ENCODE data around the gene TSPAN2. TPM values are rescaled to one million over a fixed set of nuclear protein-coding genes. Genes with fewer than 3 reads are reported as not detected.

TSPAN2 gene
- total and polyA plus RNA-seq, 9 of the 15 experiments (the other 6 are each of a cell fraction or from before 2014, with no cell fraction given), result not detected

- H3K27ac ChIP-seq (ENCODE audit: extremely low read depth, low read depth, low read length), result no peak overlapping the region
- 1% methylated on average over 3 of the region's 3 CpGs for WGBS (ENCODE audit: insufficient coverage, low coverage, missing lambda C conversion rate)
- H3K4me1 ChIP-seq (replicated peaks in 1 of 2; ENCODE audit: control insufficient read depth in 2 of 2, insufficient read depth in 2 of 2, low read length in 2 of 2), result no peaks in the 10 kb centered on the region
- H3K79me2 ChIP-seq (ENCODE audit: control insufficient read depth, insufficient read depth, low read length), result no peaks in the 10 kb centered on the region
- H3K4me3 ChIP-seq, result no peak overlapping the region
- BruUV-seq (replicated peaks), result no TSS peak
- in situ Hi-C loops (cut with MboI), result no loop called here
- no peak overlapping the region; a peak in 1 of 4 replicates for H3K9ac ChIP-seq (ENCODE audit: insufficient read depth in 1 of 2, low read depth in 2 of 2, low read length in 2 of 2)
- no peak for DNase-seq (ENCODE audit: extremely low read depth in 1 of 4, low spot score in 3 of 4)
- no peaks in the 10 kb centered on the region; the same call in 1 of the 2 replicates for H4K20me1 ChIP-seq (replicated peaks; ENCODE audit: control insufficient read depth, insufficient read depth, low read length)
- ChIA-PET CTCF (ENCODE audit: low intra/inter-chr PET ratio) (no interaction called here), POLR2A (no interaction called here)
- no peaks in the 10 kb centered on the region for H3K36me3 ChIP-seq (ENCODE audit: control insufficient read depth, insufficient read depth, low read length)
- H3K9me3 ChIP-seq (replicated peaks; ENCODE audit: control insufficient read depth, insufficient read depth, low read depth, low read length), result no peaks in the 10 kb centered on the region
- H3K4me2 ChIP-seq (ENCODE audit: insufficient read depth, low read length), result no peak overlapping the region
- no peak for FAIRE-seq
- intact Hi-C loops (cut with micrococcal nuclease), result no loop called here
- H2AFZ ChIP-seq (ENCODE audit: low read depth, low read length), result no peak overlapping the region
- no peak for ATAC-seq
- H3K9me1 ChIP-seq (ENCODE audit: control insufficient read depth, insufficient read depth, low read length), result no peaks in the 10 kb centered on the region
- H3K27me3 ChIP-seq (ENCODE audit: control insufficient read depth in 2 of 2, insufficient read depth in 2 of 2, low read length in 2 of 2), result peaks cover 0 to 27% of the 10 kb centered on the region in 2 experiments; a peak in 4 of 5 replicates
- TF ChIP-seq ZNF644 (tag; IDR thresholded peaks at IDR 0.05; ENCODE audit: low read depth), result no peak
- no peak for TF ChIP-seq ZBTB34 (CRISPR knock-in tag; IDR thresholded peaks at IDR 0.05)
- no peak for TF ChIP-seq ZNF184 (CRISPR knock-in tag; IDR thresholded peaks at IDR 0.05)
- TF ChIP-seq ZNF239 (CRISPR knock-in tag; IDR thresholded peaks at IDR 0.05), result no peak
- no peak for TF ChIP-seq EHMT2 (IDR thresholded peaks at IDR 0.05)
- no peak for TF ChIP-seq AFF1 (IDR thresholded peaks at IDR 0.05; ENCODE audit: low read depth in 1 of 2, partially characterized antibody in 2 of 2)
- TF ChIP-seq FOXP4 (CRISPR knock-in tag; IDR thresholded peaks at IDR 0.05; ENCODE audit: borderline replicate concordance), result no peak
- TF ChIP-seq MAX (CRISPR knock-in tag; IDR thresholded peaks at IDR 0.05), result no peak
These were observed 25.0 kb upstream of the TSPAN2 start for GRCh38 chr1:115114308-115114707.

All from K562 (cell line).